ENCODE measurements around the gene CCDC51. TPM values are rescaled to one million over a fixed set of nuclear protein-coding genes. Genes with fewer than 3 reads are reported as not detected.

Gene CCDC51
- polyA plus RNA-seq, 2 donors = 7.0 to 15.5 TPM

DNA sequence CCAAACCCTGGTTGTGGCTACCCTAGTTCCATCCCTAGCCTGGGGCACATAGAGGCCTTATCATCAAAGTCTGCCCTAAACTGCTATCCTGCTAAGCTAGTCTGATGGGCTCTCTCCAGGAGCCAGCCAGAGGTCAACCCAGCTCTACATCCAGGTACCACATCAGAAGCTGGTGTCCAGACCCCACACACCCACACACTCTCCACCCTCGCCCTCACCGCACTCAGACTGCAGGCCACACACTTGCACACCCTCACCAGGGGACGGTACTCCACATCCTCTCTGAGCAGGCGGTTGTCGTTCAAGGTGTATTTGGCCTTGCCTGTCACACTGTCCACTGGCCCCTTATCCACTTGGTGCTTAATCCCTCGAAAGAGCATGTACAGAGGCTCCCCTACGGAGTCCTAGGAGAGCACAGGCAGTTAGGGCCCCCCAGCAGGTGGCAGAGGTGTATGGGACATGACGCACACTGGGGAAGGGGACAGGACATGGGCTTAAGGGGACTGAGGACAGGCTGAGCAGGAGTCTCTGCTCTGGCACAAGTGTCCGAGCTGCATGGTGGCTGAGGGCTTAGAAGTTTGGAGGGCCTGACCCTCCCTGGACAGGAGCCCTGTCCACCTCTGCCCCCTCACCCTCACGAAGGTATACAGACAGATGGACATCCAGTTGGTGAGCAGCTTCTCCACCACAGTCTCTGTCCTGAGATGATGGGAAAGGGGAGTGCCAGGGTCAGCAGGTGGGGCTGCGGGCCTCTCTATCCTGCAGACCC lies 28.1 kb downstream of the CCDC51 start:
- Histone ChIP-seq H3K36me3 (ENCODE audit: control insufficient read depth in 2 of 2, insufficient read depth in 2 of 2, low read length in 1 of 2) (peaks cover 23 to 92% of the 10 kb centered on the region in 2 donors), H3K27me3 (ENCODE audit: control insufficient read depth in 1 of 2, insufficient read depth in 2 of 2, low read length in 2 of 2) (no peaks in the 10 kb centered on the region), H3K27ac (ENCODE audit: low read depth in 2 of 2, low read length in 1 of 2) (no peak overlapping the region), H3K4me1 (ENCODE audit: control insufficient read depth in 2 of 2, insufficient read depth in 2 of 2, low read length in 1 of 2) (peaks cover 4 to 19% of the 10 kb centered on the region in 2 donors), H3K4me3 (ENCODE audit: low read depth in 1 of 2, low read length in 2 of 2) (no peak overlapping the region), H3K9me3 (ENCODE audit: control insufficient read depth in 2 of 2, insufficient read depth in 1 of 2, low read depth in 1 of 2, low read length in 1 of 2) (no peaks in the 10 kb centered on the region)
- WGBS, 2 donors = 89 to 91% methylated on average over 11 of the region's 11 CpGs

DNA sequence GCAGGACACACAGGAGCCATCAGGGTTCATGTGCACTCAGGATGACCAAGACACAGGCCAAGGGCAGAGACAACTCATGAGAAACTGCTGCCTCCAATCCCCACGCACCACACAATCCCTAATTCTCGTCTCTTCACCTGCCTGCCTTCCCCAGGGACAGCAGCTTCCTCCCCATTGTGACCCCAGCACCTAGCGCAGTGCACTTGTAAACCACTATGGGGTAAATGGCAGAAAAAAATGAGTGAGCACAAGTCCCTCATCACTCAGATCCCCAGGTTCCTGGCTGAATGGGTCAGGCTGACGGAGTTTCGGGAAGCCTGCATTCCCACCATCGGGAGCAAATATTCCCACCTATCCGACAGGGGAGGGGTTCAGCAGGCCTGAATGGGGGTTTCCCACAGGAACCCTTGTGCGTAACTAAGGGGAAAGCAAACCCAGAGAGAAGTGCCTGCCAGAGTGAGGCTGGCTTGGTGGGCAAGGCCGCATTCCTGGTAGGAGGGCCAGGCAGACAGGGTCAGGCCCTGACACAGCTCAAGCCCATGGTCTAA lies 28.8 kb downstream of the CCDC51 start:
- H3K4me1 ChIP-seq (ENCODE audit: control insufficient read depth in 2 of 2, insufficient read depth in 2 of 2, low read length in 1 of 2) = peaks cover 4 to 19% of the 10 kb centered on the region in 2 donors
- WGBS, 2 donors = 92 to 94% methylated on average over 9 of the region's 9 CpGs
- no peaks in the 10 kb centered on the region for H3K9me3 ChIP-seq (ENCODE audit: control insufficient read depth in 2 of 2, insufficient read depth in 1 of 2, low read depth in 1 of 2, low read length in 1 of 2)
- peaks cover 18 to 93% of the 10 kb centered on the region in 2 donors for H3K36me3 ChIP-seq (ENCODE audit: control insufficient read depth in 2 of 2, insufficient read depth in 2 of 2, low read length in 1 of 2)
- no peak overlapping the region for H3K27ac ChIP-seq (ENCODE audit: low read depth in 2 of 2, low read length in 1 of 2)
- H3K27me3 ChIP-seq (ENCODE audit: control insufficient read depth in 1 of 2, insufficient read depth in 2 of 2, low read length in 2 of 2) = no peaks in the 10 kb centered on the region
- no peak overlapping the region for H3K4me3 ChIP-seq (ENCODE audit: low read depth in 1 of 2, low read length in 2 of 2)

DNA sequence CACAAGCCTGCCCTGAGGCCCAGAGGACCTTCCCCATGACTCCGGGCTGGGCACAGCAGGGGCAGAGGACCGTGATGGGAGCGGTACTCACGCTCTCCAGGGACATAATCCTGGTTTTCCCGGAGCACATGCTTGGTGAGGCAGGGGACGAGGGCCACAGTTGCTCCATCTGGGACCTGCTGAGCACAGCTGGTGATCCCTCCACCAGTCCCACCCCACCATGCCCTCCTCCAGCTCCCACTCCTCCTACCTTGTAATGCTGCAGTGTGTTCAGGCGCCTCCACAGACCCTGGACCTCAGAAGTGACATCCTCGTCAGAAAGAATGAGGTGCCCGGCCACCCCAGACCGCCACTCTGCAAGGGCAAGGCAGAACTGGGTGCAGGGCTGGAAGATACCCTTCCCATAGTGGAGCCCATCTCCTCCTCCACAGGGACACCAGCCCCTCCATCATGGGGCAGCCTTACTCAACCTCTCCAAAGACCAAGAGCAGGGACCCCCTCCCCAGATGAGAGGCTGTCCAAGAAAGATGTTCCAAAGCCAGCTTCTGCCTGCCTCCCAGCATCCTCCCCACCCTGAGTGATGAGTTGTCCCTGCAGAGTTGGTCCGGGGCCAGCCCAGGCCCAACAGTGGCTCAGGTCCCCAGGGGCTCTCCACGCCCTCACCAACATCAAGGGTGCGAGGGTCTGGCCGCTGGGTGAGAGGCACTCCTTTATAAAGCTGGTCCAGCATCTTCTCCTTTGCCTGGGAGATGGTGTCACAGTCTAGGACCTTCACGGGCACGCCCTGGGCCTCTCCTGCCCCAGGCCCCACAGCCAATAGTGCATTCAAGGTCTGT lies 29.5 kb downstream of the CCDC51 start:
- 89 to 91% methylated on average over 16 of the region's 16 CpGs for WGBS, 2 donors
- Histone ChIP-seq H3K9me3 (ENCODE audit: control insufficient read depth in 2 of 2, insufficient read depth in 1 of 2, low read depth in 1 of 2, low read length in 1 of 2) (no peaks in the 10 kb centered on the region), H3K27me3 (ENCODE audit: control insufficient read depth in 1 of 2, insufficient read depth in 2 of 2, low read length in 2 of 2) (no peaks in the 10 kb centered on the region), H3K27ac (ENCODE audit: low read depth in 2 of 2, low read length in 1 of 2) (no peak overlapping the region), H3K4me1 (ENCODE audit: control insufficient read depth in 2 of 2, insufficient read depth in 2 of 2, low read length in 1 of 2) (peaks cover 7 to 25% of the 10 kb centered on the region in 2 donors), H3K36me3 (ENCODE audit: control insufficient read depth in 2 of 2, insufficient read depth in 2 of 2, low read length in 1 of 2) (peaks cover 15 to 95% of the 10 kb centered on the region in 2 donors), H3K4me3 (ENCODE audit: low read depth in 1 of 2, low read length in 2 of 2) (no peak overlapping the region)

DNA sequence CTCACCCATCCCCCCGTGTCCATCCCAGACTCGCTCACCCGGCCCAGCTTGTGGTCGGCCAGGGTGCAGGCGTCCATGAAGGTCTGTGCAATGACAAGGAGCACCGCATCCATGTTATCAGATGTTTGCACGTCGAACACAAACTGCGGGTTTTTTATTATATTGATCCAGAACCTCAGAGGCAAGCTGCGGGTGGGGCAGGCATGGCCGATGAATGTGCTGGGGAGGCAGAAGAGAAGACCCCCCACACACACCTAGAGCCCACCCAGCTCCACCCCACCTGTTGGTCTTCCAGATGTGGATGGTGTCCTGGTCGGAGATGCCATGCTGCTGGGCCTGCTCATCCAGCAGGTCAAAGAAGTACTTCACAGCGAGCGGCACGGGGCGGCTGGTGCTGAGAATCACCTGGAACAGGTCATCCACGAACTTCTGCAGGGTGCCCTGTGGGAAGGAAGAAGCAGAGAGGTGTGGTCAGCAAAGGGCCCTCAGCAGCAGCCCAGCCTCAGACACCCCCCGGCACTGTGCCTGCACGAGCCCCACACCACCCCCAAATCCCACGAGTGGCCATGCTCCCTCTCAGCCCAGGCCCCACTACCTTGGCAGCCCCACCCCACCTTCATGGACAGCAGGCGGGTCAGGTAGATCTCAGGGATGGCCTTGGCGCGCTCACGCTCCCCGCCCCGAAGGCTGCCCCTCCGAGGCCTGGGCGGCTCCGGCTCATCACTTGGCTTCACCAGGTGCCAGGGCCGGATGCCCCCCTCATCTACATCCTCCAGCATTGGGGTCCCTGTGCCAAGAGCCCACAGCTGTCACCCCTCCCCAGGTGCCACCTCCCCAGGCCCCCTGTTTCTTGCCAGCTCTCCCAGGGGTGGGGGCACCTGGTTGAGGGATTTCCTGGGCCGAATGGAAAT lies 30.4 kb downstream of the CCDC51 start:
- Histone ChIP-seq H3K9me3 (ENCODE audit: control insufficient read depth in 2 of 2, insufficient read depth in 1 of 2, low read depth in 1 of 2, low read length in 1 of 2) (no peaks in the 10 kb centered on the region), H3K4me3 (ENCODE audit: low read depth in 1 of 2, low read length in 2 of 2) (no peak overlapping the region), H3K27me3 (ENCODE audit: control insufficient read depth in 1 of 2, insufficient read depth in 2 of 2, low read length in 2 of 2) (no peaks in the 10 kb centered on the region), H3K4me1 (ENCODE audit: control insufficient read depth in 2 of 2, insufficient read depth in 2 of 2, low read length in 1 of 2) (peaks cover 7 to 28% of the 10 kb centered on the region in 2 donors), H3K36me3 (ENCODE audit: control insufficient read depth in 2 of 2, insufficient read depth in 2 of 2, low read length in 1 of 2) (peaks cover 14 to 95% of the 10 kb centered on the region in 2 donors), H3K27ac (ENCODE audit: low read depth in 2 of 2, low read length in 1 of 2) (no peak overlapping the region)
- 86 to 91% methylated on average over 31 of the region's 31 CpGs for WGBS, 2 donors

DNA sequence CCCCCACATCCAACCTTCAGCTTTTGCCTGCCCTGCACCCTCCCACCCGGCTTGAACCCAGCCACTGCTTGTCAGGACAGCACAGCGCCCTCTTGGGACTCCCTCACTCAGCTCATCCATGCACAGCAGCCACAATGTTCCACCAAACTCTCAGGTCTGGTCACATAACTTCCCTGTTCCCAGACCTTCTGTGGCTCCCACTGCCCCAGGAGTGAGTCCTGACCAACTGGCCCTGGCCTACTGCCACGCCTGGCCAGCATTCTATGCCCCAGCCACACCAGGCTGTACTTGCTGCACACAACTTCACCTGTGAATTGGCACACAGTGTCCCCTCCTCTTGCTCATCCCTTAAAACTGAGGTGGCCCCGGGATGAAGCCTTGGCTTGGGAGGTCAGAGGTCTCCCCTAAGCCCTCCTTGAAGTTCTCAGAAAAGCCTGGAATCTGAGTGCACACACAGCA lies 31.1 kb downstream of the CCDC51 start:
- peaks cover 7 to 23% of the 10 kb centered on the region in 2 donors for H3K4me1 ChIP-seq (ENCODE audit: control insufficient read depth in 2 of 2, insufficient read depth in 2 of 2, low read length in 1 of 2)
- H3K4me3 ChIP-seq (ENCODE audit: low read depth in 1 of 2, low read length in 2 of 2) = no peak overlapping the region
- no peak overlapping the region for H3K27ac ChIP-seq (ENCODE audit: low read depth in 2 of 2, low read length in 1 of 2)
- H3K36me3 ChIP-seq (ENCODE audit: control insufficient read depth in 2 of 2, insufficient read depth in 2 of 2, low read length in 1 of 2) = peaks cover 20 to 94% of the 10 kb centered on the region in 2 donors
- WGBS, 2 donors = 82 to 86% methylated on average over 4 of the region's 4 CpGs
- no peaks in the 10 kb centered on the region for H3K27me3 ChIP-seq (ENCODE audit: control insufficient read depth in 1 of 2, insufficient read depth in 2 of 2, low read length in 2 of 2)
- H3K9me3 ChIP-seq (ENCODE audit: control insufficient read depth in 2 of 2, insufficient read depth in 1 of 2, low read depth in 1 of 2, low read length in 1 of 2) = no peaks in the 10 kb centered on the region

DNA sequence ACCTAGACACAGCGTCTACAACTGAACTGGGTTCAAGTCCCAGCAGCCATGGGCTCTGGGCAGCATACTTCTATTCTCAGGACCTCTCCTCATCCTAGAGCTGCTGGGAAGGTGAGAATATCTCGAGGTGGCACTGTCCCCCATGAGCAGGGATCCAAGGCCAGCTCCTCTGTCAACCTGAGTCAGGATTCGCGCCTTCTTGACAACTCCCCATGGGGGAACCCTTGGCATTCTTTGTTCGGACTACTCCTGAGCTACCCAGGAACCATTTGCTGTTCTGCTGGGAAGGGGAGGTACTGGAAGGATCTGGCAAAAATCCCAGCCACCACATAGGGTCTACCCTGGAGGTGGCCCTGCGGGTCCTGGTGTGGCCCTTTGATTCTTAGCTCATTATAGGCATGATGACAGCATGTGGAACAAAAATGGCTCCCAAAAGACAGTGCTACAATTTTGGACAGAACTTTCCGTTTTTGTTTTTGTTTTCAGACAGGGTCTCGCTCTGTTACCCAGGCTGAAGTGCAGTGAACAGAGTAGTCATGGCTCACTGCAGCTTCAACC lies 32.3 kb downstream of the CCDC51 start:
- no peak overlapping the region for H3K4me3 ChIP-seq (ENCODE audit: low read depth in 1 of 2, low read length in 2 of 2)
- peaks cover 7 to 18% of the 10 kb centered on the region in 2 donors for H3K4me1 ChIP-seq (ENCODE audit: control insufficient read depth in 2 of 2, insufficient read depth in 2 of 2, low read length in 1 of 2)
- peak overlapping the region in 1 of 2 donors; percentile 36 for H3K27ac ChIP-seq (ENCODE audit: low read depth in 2 of 2, low read length in 1 of 2)
- H3K36me3 ChIP-seq (ENCODE audit: control insufficient read depth in 2 of 2, insufficient read depth in 2 of 2, low read length in 1 of 2) = peaks cover 24 to 84% of the 10 kb centered on the region in 2 donors
- no peaks in the 10 kb centered on the region for H3K27me3 ChIP-seq (ENCODE audit: control insufficient read depth in 1 of 2, insufficient read depth in 2 of 2, low read length in 2 of 2)
- 81 to 89% methylated on average over 8 of the region's 8 CpGs for WGBS, 2 donors
- no peaks in the 10 kb centered on the region for H3K9me3 ChIP-seq (ENCODE audit: control insufficient read depth in 2 of 2, insufficient read depth in 1 of 2, low read depth in 1 of 2, low read length in 1 of 2)

DNA sequence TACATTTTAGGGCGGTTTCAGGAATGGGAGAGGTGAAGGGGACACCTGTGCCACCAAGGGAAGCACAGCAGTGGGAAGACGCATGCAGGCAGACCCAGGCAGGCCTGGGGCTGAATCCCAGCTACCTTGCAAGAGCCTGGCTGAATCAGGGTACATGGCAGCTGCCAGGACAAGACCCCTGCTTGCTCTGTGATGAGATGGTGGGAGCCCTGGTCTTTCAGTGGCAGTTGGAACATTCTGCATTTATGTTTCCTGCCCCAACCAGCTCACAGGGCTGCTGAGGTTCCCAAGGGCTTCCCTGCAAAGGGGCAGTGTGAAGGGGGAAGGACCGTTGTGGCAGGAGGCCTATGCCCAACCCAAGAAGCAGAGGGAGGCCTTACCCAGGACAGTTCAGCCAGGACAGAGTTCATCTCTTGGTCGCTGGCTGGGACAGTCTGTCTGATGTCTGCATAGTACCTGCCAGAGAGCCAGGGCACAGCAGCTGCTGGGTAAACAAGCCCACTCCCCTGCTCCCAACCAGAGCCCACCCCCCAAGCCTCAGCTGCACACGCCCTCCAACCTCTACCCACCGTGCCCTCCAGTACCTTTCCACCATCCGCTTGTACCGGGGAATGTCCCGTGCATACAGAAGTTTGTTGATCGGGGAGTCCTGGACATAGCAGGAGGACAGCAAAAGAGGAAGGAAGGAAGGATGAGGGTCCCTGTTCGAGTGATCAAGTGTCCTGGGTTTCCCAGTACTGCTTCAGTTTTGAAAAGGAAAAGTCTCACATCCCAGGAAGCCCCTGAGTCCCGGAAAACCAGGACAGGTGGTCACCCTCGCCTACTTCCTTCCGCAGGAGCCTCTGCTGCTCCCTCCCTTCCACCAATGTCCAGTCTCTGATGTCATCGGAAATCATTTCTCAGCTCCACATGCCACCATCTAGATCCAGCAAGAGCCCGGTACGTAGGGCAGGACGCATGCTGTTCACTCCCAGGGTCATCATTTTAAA lies 33.2 kb downstream of the CCDC51 start:
- H3K36me3 ChIP-seq (ENCODE audit: control insufficient read depth in 2 of 2, insufficient read depth in 2 of 2, low read length in 1 of 2) = peaks cover 17 to 75% of the 10 kb centered on the region in 2 donors
- peaks cover 7 to 18% of the 10 kb centered on the region in 2 donors for H3K4me1 ChIP-seq (ENCODE audit: control insufficient read depth in 2 of 2, insufficient read depth in 2 of 2, low read length in 1 of 2)
- WGBS, 2 donors = 81% methylated on average over 18 of the region's 18 CpGs
- H3K4me3 ChIP-seq (ENCODE audit: low read depth in 1 of 2, low read length in 2 of 2) = no peak overlapping the region
- H3K9me3 ChIP-seq (ENCODE audit: control insufficient read depth in 2 of 2, insufficient read depth in 1 of 2, low read depth in 1 of 2, low read length in 1 of 2) = no peaks in the 10 kb centered on the region
- no peaks in the 10 kb centered on the region for H3K27me3 ChIP-seq (ENCODE audit: control insufficient read depth in 1 of 2, insufficient read depth in 2 of 2, low read length in 2 of 2)
- H3K27ac ChIP-seq (ENCODE audit: low read depth in 2 of 2, low read length in 1 of 2) = peak overlapping the region in 1 of 2 donors; percentile 39

DNA sequence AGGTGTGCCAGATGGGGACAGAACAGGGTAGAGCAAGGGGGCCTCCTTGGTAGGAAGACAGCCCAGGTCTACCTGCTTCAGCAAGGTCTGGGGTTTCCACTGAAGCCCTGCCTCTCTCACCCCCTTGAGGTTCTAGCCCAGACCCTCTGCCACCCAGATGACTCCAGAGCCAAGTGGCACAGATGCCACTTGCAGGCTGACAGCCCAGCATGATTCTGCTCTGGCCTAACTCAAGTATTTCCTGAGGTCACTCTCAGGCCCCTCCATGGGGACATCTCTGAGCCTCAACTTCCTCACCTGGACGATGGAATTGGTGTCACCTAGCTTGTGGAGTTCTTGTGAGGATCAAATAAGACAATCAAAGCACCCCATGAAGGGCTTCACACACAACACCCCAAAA lies 33.9 kb downstream of the CCDC51 start:
- no peaks in the 10 kb centered on the region for H3K27me3 ChIP-seq (ENCODE audit: control insufficient read depth in 1 of 2, insufficient read depth in 2 of 2, low read length in 2 of 2)
- H3K9me3 ChIP-seq (ENCODE audit: control insufficient read depth in 2 of 2, insufficient read depth in 1 of 2, low read depth in 1 of 2, low read length in 1 of 2) = no peaks in the 10 kb centered on the region
- peaks cover 16 to 68% of the 10 kb centered on the region in 2 donors for H3K36me3 ChIP-seq (ENCODE audit: control insufficient read depth in 2 of 2, insufficient read depth in 2 of 2, low read length in 1 of 2)
- H3K27ac ChIP-seq (ENCODE audit: low read depth in 2 of 2, low read length in 1 of 2) = peak overlapping the region; percentile 4 to 47
- 62 to 71% methylated on average over 1 of the region's 1 CpG for WGBS, 2 donors
- peaks cover 7 to 21% of the 10 kb centered on the region in 2 donors for H3K4me1 ChIP-seq (ENCODE audit: control insufficient read depth in 2 of 2, insufficient read depth in 2 of 2, low read length in 1 of 2)
- H3K4me3 ChIP-seq (ENCODE audit: low read depth in 1 of 2, low read length in 2 of 2) = no peak overlapping the region

All from esophagus (tissue), 2 donors.